ENCODE measurements around the gene PTPN9. TPM values are rescaled to one million over a fixed set of nuclear protein-coding genes. Genes with fewer than 3 reads are reported as not detected.

PTPN9 gene
- total and polyA plus RNA-seq, 8 donors, result 21.9 to 50.4 (median 43.0) TPM

DNA sequence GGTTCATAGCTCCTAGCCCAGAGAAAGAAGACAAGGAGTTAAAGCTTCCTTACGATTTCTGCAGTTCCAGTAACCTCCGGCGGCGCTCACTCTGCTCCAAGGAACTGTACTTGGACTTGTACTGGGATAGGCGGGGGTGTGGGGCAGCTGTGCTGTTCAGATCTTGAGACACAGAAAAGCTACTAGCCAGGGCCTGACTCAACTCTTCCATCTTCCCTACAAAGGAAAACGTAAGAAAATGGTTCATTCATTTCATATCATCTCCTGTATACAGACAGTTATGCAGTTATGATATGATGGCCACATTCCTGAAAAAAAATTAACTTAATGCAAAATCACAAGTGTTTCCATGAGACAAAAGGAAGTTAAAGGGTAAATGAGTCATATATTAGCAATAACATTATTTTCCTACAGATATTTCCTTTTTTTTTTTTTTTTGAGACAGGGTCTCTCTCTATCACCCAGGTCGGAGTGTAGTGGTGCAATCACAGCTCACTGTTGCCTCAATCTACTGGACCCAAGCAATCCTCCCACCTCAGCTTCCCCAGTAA is 41.8 kb upstream of the PTPN9 start:
- DNase-seq (peak in 1 of 4 donors; percentile 80), ATAC-seq (peak; percentile 62)
- H3K36me3 ChIP-seq, result peaks cover 0 to 48% of the 10 kb centered on the region in 2 donors
- H3K9me3 ChIP-seq, result no peaks in the 10 kb centered on the region
- H3K4me1 ChIP-seq, result peaks cover 12 to 41% of the 10 kb centered on the region in 2 donors
- no peaks in the 10 kb centered on the region for H3K27me3 ChIP-seq
- H3K27ac ChIP-seq, result peak overlapping the region; percentile 77 to 82
- H3K4me3 ChIP-seq, result peak overlapping the region in 1 of 2 donors; percentile 4
- intact Hi-C loops (cut with DNase I), result no loop called here
- TF ChIP-seq, protein P1, sequence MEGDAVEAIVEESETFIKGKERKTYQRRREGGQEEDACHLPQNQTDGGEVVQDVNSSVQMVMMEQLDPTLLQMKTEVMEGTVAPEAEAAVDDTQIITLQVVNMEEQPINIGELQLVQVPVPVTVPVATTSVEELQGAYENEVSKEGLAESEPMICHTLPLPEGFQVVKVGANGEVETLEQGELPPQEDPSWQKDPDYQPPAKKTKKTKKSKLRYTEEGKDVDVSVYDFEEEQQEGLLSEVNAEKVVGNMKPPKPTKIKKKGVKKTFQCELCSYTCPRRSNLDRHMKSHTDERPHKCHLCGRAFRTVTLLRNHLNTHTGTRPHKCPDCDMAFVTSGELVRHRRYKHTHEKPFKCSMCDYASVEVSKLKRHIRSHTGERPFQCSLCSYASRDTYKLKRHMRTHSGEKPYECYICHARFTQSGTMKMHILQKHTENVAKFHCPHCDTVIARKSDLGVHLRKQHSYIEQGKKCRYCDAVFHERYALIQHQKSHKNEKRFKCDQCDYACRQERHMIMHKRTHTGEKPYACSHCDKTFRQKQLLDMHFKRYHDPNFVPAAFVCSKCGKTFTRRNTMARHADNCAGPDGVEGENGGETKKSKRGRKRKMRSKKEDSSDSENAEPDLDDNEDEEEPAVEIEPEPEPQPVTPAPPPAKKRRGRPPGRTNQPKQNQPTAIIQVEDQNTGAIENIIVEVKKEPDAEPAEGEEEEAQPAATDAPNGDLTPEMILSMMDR (IDR thresholded peaks at IDR 0.05), result peak in 1 of 2 donors; percentile 26

DNA sequence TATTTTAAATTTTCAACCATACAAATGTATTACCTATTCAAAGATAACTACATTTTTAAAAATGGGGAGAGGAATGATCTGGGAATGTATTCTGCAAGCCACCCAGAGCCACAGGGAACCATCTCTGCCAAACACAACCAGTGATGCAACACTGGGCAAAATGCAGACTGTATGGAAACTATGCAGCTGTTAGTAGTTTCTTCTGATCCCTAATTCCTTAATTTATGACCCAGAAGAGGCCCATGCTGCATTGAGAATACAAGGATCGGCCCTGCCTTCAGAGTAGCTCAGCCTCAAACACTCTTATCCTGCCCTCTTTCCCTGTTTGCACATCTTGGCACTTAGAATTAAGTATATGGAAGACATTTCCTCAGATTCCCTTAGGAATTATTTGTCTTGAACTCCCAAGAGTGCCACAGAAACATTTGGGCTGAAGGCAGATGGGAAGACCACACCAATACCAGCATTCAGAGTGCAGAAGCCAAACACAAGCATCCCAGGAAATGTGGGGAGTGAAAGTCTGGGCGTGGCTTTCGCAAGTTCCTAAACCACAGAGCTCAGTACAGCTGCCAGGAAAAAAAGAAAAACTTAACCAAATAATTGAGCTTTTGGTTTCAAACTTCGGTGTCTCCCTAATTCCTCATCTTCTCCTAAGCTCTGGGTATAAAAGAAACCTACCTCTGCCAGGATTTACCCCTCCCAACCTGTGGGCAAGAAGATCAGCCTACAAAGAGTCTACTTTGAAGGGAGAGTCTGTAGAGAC is 41.1 kb upstream of the PTPN9 start:
- H3K4me1 ChIP-seq, result peaks cover 12 to 38% of the 10 kb centered on the region in 2 donors
- DNase-seq (peak in 1 of 4 donors; percentile 32), ATAC-seq (peak; percentile 60)
- peak overlapping the region; percentile 77 to 82 for H3K27ac ChIP-seq
- no peaks in the 10 kb centered on the region for H3K27me3 ChIP-seq
- no peaks in the 10 kb centered on the region for H3K9me3 ChIP-seq
- peaks cover 0 to 53% of the 10 kb centered on the region in 2 donors for H3K36me3 ChIP-seq
- H3K4me3 ChIP-seq, result peak overlapping the region in 1 of 2 donors; percentile 4
- TF ChIP-seq, protein P1 (IDR thresholded peaks at IDR 0.05), result no peak
- intact Hi-C loops (cut with DNase I), result no loop called here

DNA sequence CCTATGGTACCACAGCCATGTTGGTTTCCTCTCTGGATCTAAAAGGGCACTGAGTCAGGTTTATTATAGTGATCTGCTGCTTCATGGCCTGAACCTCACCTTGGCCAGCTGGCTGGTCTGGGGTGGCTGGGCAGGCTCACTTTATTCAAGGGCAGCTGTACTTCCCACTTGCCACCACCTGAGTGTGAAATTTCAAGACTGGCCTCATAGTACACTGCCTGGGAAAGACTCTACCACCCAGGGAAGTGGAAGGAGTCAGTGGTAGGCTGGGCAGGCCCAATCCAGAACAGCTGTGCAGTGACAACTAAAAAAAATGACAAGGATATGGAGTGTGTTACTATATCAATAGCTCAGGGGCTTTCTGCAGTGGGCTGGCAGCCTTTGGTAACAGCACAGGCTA is 37.7 kb upstream of the PTPN9 start:
- Histone ChIP-seq H3K9me3 (no peaks in the 10 kb centered on the region), H3K27ac (no peak overlapping the region), H3K4me1 (peaks cover 12 to 24% of the 10 kb centered on the region in 2 donors), H3K36me3 (peaks cover 0 to 88% of the 10 kb centered on the region in 2 donors), H3K4me3 (no peak overlapping the region), H3K27me3 (no peaks in the 10 kb centered on the region)
- intact Hi-C loops (cut with DNase I), result no loop called here
- ATAC-seq, result no peak
- no peak for DNase-seq
- TF ChIP-seq, protein P1 (IDR thresholded peaks at IDR 0.05), result no peak

DNA sequence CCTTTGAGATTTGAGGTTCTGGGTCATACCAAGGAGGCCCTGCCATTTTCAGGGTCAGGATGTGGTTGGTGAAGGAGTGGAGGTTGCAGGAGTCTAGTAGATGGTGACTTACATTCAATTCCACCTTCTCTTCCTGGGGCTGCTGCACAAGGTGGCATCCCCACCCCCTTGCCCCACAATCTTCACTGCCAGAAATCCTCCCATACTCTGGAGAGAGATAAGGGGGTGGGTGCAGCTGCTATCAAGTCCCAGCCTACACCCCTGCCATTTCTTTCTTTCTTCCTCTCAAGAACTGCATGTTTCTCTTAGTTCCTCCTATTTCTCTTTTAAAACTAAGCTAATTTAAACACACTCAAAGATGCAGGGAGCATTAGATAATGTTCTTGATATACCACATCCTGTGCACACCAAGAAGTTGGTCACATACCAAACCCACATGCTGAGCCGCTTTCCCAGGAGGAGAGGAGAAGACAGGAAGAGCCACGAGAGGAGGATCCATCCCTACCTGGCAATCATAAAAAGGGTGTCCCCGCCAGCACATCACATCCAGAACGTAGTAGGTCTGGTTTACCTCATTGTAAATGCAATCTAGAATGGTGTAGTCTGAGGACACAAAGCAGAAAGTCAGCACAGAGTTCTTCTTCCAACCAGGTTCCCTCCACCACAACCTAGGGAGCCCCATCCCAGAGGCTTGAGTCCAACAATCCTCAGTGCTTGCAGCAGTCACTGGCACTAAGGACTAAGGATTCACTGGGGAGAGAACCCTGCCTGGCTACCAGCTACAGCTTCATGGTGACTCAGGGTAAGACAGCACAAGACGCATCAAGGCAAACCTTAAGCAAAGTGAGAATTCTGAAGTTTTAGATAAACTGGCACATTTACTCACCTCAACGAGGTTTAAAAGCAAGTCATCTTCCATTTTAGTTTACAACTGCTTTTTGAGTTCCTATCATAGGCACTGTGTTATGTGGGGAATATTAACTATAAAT is 27.9 kb upstream of the PTPN9 start:
- TF ChIP-seq, protein P1 (IDR thresholded peaks at IDR 0.05), result no peak
- no peak overlapping the region for H3K4me3 ChIP-seq
- H3K27me3 ChIP-seq, result no peaks in the 10 kb centered on the region
- H3K36me3 ChIP-seq, result peaks cover 0 to 93% of the 10 kb centered on the region in 2 donors
- no peaks in the 10 kb centered on the region for H3K9me3 ChIP-seq
- ATAC-seq (no peak), DNase-seq (no peak)
- no peak overlapping the region for H3K27ac ChIP-seq
- no peaks in the 10 kb centered on the region for H3K4me1 ChIP-seq
- intact Hi-C loops (cut with DNase I), result no loop called here

Data from left lung (tissue), 10 donors.